Urinary bladder (tissue), 4 donors: ENCODE data around the gene OR2T33. TPM values are rescaled to one million over a fixed set of nuclear protein-coding genes. Genes with fewer than 3 reads are reported as not detected.
"Not testable (repeated sequence)": the region's sequence is repeated elsewhere in the genome, so short reads cannot be mapped to it uniquely, and the experiment has no call there.

Source experiments
- DNase-seq: peaks from one replicate; pipeline ENCODE4 v3.0.0-alpha.2; 2015; ENCODE audit errors: extremely low spot score
- H3K27ac ChIP-seq: one replicate; pipeline ENCODE4 v1.5.1; 2013; ENCODE audit warnings: low read depth, mild to moderate bottlenecking, moderate library complexity
- H3K36me3 ChIP-seq: one replicate; pipeline ENCODE4 v1.6.1; 2013; ENCODE audit warnings: mild to moderate bottlenecking, moderate library complexity; ENCODE audit not compliant: insufficient read depth
- H3K4me1 ChIP-seq: one replicate; pipeline ENCODE4 v1.6.1; 2013; ENCODE audit warnings: mild to moderate bottlenecking, moderate library complexity; ENCODE audit not compliant: insufficient read depth
- H3K4me3 ChIP-seq: one replicate; pipeline ENCODE4 v1.5.1; 2013; ENCODE audit warnings: low read depth, low read length
- whole genome bisulfite sequencing: extraction: QIAGEN DNeasy Blood & Tissue Kit; methylation state at CpG from one replicate; pipeline ENCODE4 v1.1.7; 2013; 5-methylcytosine and 5-hydroxymethylcytosine counted together
- polyA plus RNA-seq: library from polyadenylated mRNA; stranded (reverse); fragments of 200-250 nt; gene quantifications from one replicate; pipeline ENCODE4 v1.2.3, GENCODE V29; 2013
- total RNA-seq: library from RNA; depleted of rRNA; stranded (reverse); fragments of >200 nt; gene quantifications from one replicate; pipeline ENCODE4 v1.2.3, GENCODE V29; 2014
- donor health status: healthy with polysubstance abuse.
- donor health status: healthy.

The OR2T33 gene
- not detected for total RNA-seq
- polyA plus RNA-seq = not detected

GRCh38 chr1:248277876-248278275 lies at the start of gene OR2T33:
Gene OR2T33 (minus strand): TSS chr1:248277976. CDS start chr1:248273814, 4,162 bp downstream.
- DNase-seq = no peak
- H3K27ac ChIP-seq = no peak within 1 kb of the TSS
- H3K36me3 ChIP-seq = no peaks in the 10 kb centered on the region
- no peak within 1 kb of the TSS for H3K4me3 ChIP-seq
- no peaks in the 10 kb centered on the region for H3K4me1 ChIP-seq
- 45% methylated on average over 1 of the region's 1 CpG for WGBS

- DNase-seq = no peak
- H3K36me3 ChIP-seq = no peaks in the 10 kb centered on the region
- no peak within 1 kb of the TSS for H3K4me3 ChIP-seq
- H3K4me1 ChIP-seq = no peaks in the 10 kb centered on the region
- 94% methylated on average over 1 of the region's 1 CpG for WGBS
- no peak within 1 kb of the TSS for H3K27ac ChIP-seq
These were observed 46.7 kb upstream of the OR2T33 start, which contains the start of gene OR2M7 for GRCh38 chr1:248324468-248324867. Gene OR2M7 (minus strand): TSS chr1:248324568. CDS start chr1:248324568, 0 bp downstream.

GRCh38 chr1:248316796-248317195 lies 39.0 kb upstream of the OR2T33 start:
- WGBS = 81% methylated on average over 11 of the region's 11 CpGs
- no peak for DNase-seq
- no peak overlapping the region for H3K27ac ChIP-seq

GRCh38 chr1:248306740-248307139 lies 29.0 kb upstream of the OR2T33 start:
- not testable (repeated sequence) for H3K27ac ChIP-seq, H3K4me3 ChIP-seq, H3K36me3 ChIP-seq, H3K4me1 ChIP-seq, DNase-seq
- WGBS = 78% methylated on average over 15 of the region's 15 CpGs

More at GRCh38 chr1:248316796-248317195, 39.0 kb upstream of the OR2T33 start:
- Histone ChIP-seq H3K4me1 (no peaks in the 10 kb centered on the region), H3K36me3 (no peaks in the 10 kb centered on the region), H3K4me3 (no peak overlapping the region)

- WGBS = 91% methylated on average over 19 of the region's 19 CpGs
These were observed 28.3 kb upstream of the OR2T33 start for GRCh38 chr1:248306103-248306502.

GRCh38 chr1:248305672-248306071 lies 27.9 kb upstream of the OR2T33 start:
- not testable (repeated sequence) for DNase-seq, H3K4me1 ChIP-seq, H3K36me3 ChIP-seq, H3K4me3 ChIP-seq, H3K27ac ChIP-seq
- 78% methylated on average over 9 of the region's 9 CpGs for WGBS

More at GRCh38 chr1:248306103-248306502, 28.3 kb upstream of the OR2T33 start:
- Histone ChIP-seq H3K36me3 (no peaks in the 10 kb centered on the region), H3K4me3 (no peak overlapping the region), H3K4me1 (no peaks in the 10 kb centered on the region), H3K27ac (no peak overlapping the region)
- DNase-seq = no peak

GRCh38 chr1:248303324-248303723 lies 25.5 kb upstream of the OR2T33 start, which contains the start of gene OR2T12:
Gene OR2T12 (minus strand): TSS chr1:248303424. CDS start chr1:248295578, 7,846 bp downstream.
- Histone ChIP-seq H3K27ac (no peak within 1 kb of the TSS), H3K4me1 (no peaks in the 10 kb centered on the region), H3K36me3 (no peaks in the 10 kb centered on the region), H3K4me3 (no peak within 1 kb of the TSS)
- 79% methylated on average over 1 of the region's 1 CpG for WGBS
- no peak for DNase-seq

GRCh38 chr1:248288391-248288790 lies 10.6 kb upstream of the OR2T33 start:
- 49% methylated on average over 6 of the region's 6 CpGs for WGBS
- H3K4me1 ChIP-seq = no peaks in the 10 kb centered on the region
- H3K36me3 ChIP-seq = no peaks in the 10 kb centered on the region
- H3K27ac ChIP-seq = no peak overlapping the region
- H3K4me3 ChIP-seq = no peak overlapping the region
- no peak for DNase-seq

GRCh38 chr1:248273225-248273624 lies 4.6 kb downstream of the OR2T33 start:
- H3K4me3 ChIP-seq, H3K4me1 ChIP-seq, H3K36me3 ChIP-seq, H3K27ac ChIP-seq, DNase-seq: not testable (repeated sequence)
- WGBS = 94% methylated on average over 11 of the region's 16 CpGs

GRCh38 chr1:248268178-248268577 lies 9.6 kb downstream of the OR2T33 start:
- WGBS = 58% methylated on average over 4 of the region's 4 CpGs
- no peak overlapping the region for H3K27ac ChIP-seq
- no peaks in the 10 kb centered on the region for H3K4me1 ChIP-seq
- DNase-seq = no peak
- no peak overlapping the region for H3K4me3 ChIP-seq
- no peaks in the 10 kb centered on the region for H3K36me3 ChIP-seq

GRCh38 chr1:248259309-248259708 lies 18.5 kb downstream of the OR2T33 start:
- not testable (repeated sequence) for H3K4me1 ChIP-seq, H3K36me3 ChIP-seq, H3K4me3 ChIP-seq, DNase-seq, H3K27ac ChIP-seq
- WGBS = 68% methylated on average over 1 of the region's 1 CpG

- DNase-seq = no peak
- WGBS = 8% methylated on average over 14 of the region's 14 CpGs
- no peak overlapping the region for H3K4me3 ChIP-seq
These were observed 34.6 kb downstream of the OR2T33 start for GRCh38 chr1:248243204-248243603.

GRCh38 chr1:248239478-248239877 lies 38.3 kb downstream of the OR2T33 start:
- no peaks in the 10 kb centered on the region for H3K36me3 ChIP-seq
- no peaks in the 10 kb centered on the region for H3K4me1 ChIP-seq
- no peak overlapping the region for H3K4me3 ChIP-seq
- WGBS = 92% methylated on average over 9 of the region's 9 CpGs
- H3K27ac ChIP-seq = no peak overlapping the region
- DNase-seq = no peak

More at GRCh38 chr1:248243204-248243603, 34.6 kb downstream of the OR2T33 start:
- H3K27ac ChIP-seq = no peak overlapping the region
- no peaks in the 10 kb centered on the region for H3K4me1 ChIP-seq
- no peaks in the 10 kb centered on the region for H3K36me3 ChIP-seq

- Histone ChIP-seq H3K27ac (no peak within 1 kb of the TSS), H3K4me3 (no peak within 1 kb of the TSS), H3K4me1 (no peaks in the 10 kb centered on the region), H3K36me3 (no peaks in the 10 kb centered on the region)
- no peak for DNase-seq
- WGBS = 72% methylated on average over 2 of the region's 2 CpGs
These were observed 46.7 kb downstream of the OR2T33 start, which contains the start of gene OR2M4 for GRCh38 chr1:248231117-248231516. Gene OR2M4 (plus strand): TSS chr1:248231417. CDS start chr1:248238929, 7,512 bp downstream.
